H9 (cell line): ENCODE results near the gene OR2V1. TPM values are rescaled to one million over a fixed set of nuclear protein-coding genes. Genes with fewer than 3 reads are reported as not detected.
"Not testable (repeated sequence)": the region's sequence is repeated elsewhere in the genome, so short reads cannot be mapped to it uniquely, and the experiment has no call there.

Experiments used
- DNase-seq: peaks from one replicate; pipeline ENCODE4 v3.0.0-alpha.2; 2017
- H2AFZ ChIP-seq: one replicate; pipeline ENCODE4 v1.6.1; 2013; ENCODE audit warnings: mild to moderate bottlenecking, low read length, control low read depth, moderate library complexity
- H2AK5ac ChIP-seq: 2 replicates; pipeline ENCODE4 v1.6.1; 2013; ENCODE audit warnings: low read length, control low read depth, mixed read lengths; ENCODE audit not compliant: insufficient read length
- H2BK120ac ChIP-seq: one replicate; pipeline ENCODE4 v1.6.1; 2013; ENCODE audit warnings: low read depth, mild to moderate bottlenecking, low read length, control low read depth, inconsistent platforms; ENCODE audit not compliant: poor library complexity, severe bottlenecking
- H2BK12ac ChIP-seq: 2 replicates; pipeline ENCODE4 v1.6.1; 2013; ENCODE audit warnings: low read length, control low read depth, mixed read lengths, low read depth; ENCODE audit not compliant: insufficient read length
- H2BK15ac ChIP-seq: 2 replicates; pipeline ENCODE4 v1.6.1; 2013; ENCODE audit warnings: low read depth, low read length, control low read depth
- H2BK20ac ChIP-seq: one replicate; pipeline ENCODE4 v1.6.1; 2013; ENCODE audit warnings: low read depth, mild to moderate bottlenecking, low read length, control low read depth, inconsistent platforms; ENCODE audit not compliant: poor library complexity, severe bottlenecking
- H2BK5ac ChIP-seq: 2 replicates; pipeline ENCODE4 v1.6.1; 2013; ENCODE audit warnings: low read length, control low read depth, mixed read lengths; ENCODE audit not compliant: insufficient read length
- H3K14ac ChIP-seq: 2 replicates; pipeline ENCODE4 v1.6.1; 2013; ENCODE audit warnings: low read length, control low read depth; ENCODE audit not compliant: insufficient read depth
- H3K18ac ChIP-seq: 2 replicates; pipeline ENCODE4 v1.6.1; 2013; ENCODE audit warnings: low read depth, mild to moderate bottlenecking, mixed read lengths, low read length, control low read depth; ENCODE audit not compliant: insufficient read length
- H3K23ac ChIP-seq: 2 replicates; pipeline ENCODE4 v1.6.1; 2013; ENCODE audit warnings: low read length, control low read depth, mixed read lengths, low read depth; ENCODE audit not compliant: insufficient read length
- H3K23me2 ChIP-seq: 2 replicates; pipeline ENCODE4 v1.6.1; 2013; ENCODE audit warnings: low read depth, mild to moderate bottlenecking, mixed read lengths, low read length, control low read depth; ENCODE audit not compliant: insufficient read length, poor library complexity, severe bottlenecking
- H3K27ac ChIP-seq: 2 replicates; pipeline ENCODE4 v1.5.1; 2013; ENCODE audit warnings: low read length, control low read depth, mixed read lengths, low read depth; ENCODE audit not compliant: insufficient read length
- H3K27me3 ChIP-seq: 2 replicates; pipeline ENCODE4 v1.6.1; 2013; ENCODE audit warnings: low read length, control low read depth, inconsistent platforms; ENCODE audit not compliant: insufficient read depth
- H3K4ac ChIP-seq: 2 replicates; pipeline ENCODE4 v1.6.1; 2013; ENCODE audit warnings: low read depth, mild to moderate bottlenecking, control low read depth, inconsistent platforms, low read length, moderate library complexity
- H3K4me1 ChIP-seq: 2 replicates; pipeline ENCODE4 v1.6.1; 2013; ENCODE audit warnings: low read length, control low read depth, inconsistent platforms; ENCODE audit not compliant: insufficient read depth
- H3K4me2 ChIP-seq: 2 replicates; pipeline ENCODE4 v1.6.1; 2013; ENCODE audit warnings: low read length, control low read depth, mixed read lengths; ENCODE audit not compliant: insufficient read length, insufficient read depth
- H3K56ac ChIP-seq: 2 replicates; pipeline ENCODE4 v1.6.1; 2013; ENCODE audit warnings: low read depth, mild to moderate bottlenecking, mixed read lengths, low read length, control low read depth; ENCODE audit not compliant: insufficient read length
- H3K79me1 ChIP-seq: 2 replicates; pipeline ENCODE4 v1.6.1; 2013; ENCODE audit warnings: low read depth, mild to moderate bottlenecking, moderate library complexity, low read length, control low read depth, inconsistent platforms; ENCODE audit not compliant: insufficient read depth, poor library complexity, severe bottlenecking
- H3K79me2 ChIP-seq: 2 replicates; pipeline ENCODE4 v1.6.1; 2013; ENCODE audit warnings: low read length, control low read depth, inconsistent platforms; ENCODE audit not compliant: insufficient read depth
- H3K9ac ChIP-seq: 2 replicates; pipeline ENCODE4 v1.6.1; 2013; ENCODE audit warnings: low read length, control low read depth, mixed read lengths; ENCODE audit not compliant: insufficient read length; ENCODE audit errors: extremely low read depth
- H3K9me3 ChIP-seq: one replicate; pipeline ENCODE4 v1.6.1; 2013; ENCODE audit warnings: low read depth, low read length, inconsistent platforms; ENCODE audit not compliant: control insufficient read depth
- H3T11ph ChIP-seq: one replicate; pipeline ENCODE4 v1.6.1; 2013; ENCODE audit warnings: mild to moderate bottlenecking, low read length, control low read depth, inconsistent platforms
- H4K20me1 ChIP-seq: one replicate; pipeline ENCODE4 v1.6.1; 2013; ENCODE audit not compliant: control insufficient read depth, insufficient read length, insufficient read depth
- H4K5ac ChIP-seq: 2 replicates; pipeline ENCODE4 v1.6.1; 2013; ENCODE audit warnings: low read depth, mild to moderate bottlenecking, mixed read lengths, low read length, control low read depth; ENCODE audit not compliant: insufficient read length
- H4K8ac ChIP-seq: replicated peaks from 2 replicates; pipeline ENCODE4 v1.6.1; 2013; ENCODE audit warnings: low read length, control low read depth, mixed read lengths, low read depth; ENCODE audit not compliant: insufficient read length
- H4K91ac ChIP-seq: 2 replicates; pipeline ENCODE4 v1.6.1; 2013; ENCODE audit warnings: low read depth, mild to moderate bottlenecking, moderate library complexity, mixed read lengths, low read length, control low read depth; ENCODE audit not compliant: insufficient read length
- H3K27ac Mint-ChIP-seq, 3 experiments: 2 replicates in 2 of 3; 3 replicates in 1 of 3; pipeline ENCODE4 v1.8.0; 2020 to 2021; ENCODE audit warnings: mixed read lengths in 3 of 3, mild to moderate bottlenecking in 1 of 3, moderate library complexity in 1 of 3
- H3K27me3 Mint-ChIP-seq: 2 replicates; pipeline ENCODE4 v1.8.0; 2021; ENCODE audit warnings: low read depth, mild to moderate bottlenecking, moderate library complexity, mixed read lengths
- H3K36me3 Mint-ChIP-seq, 3 experiments: 2 replicates in 2 of 3; 3 replicates in 1 of 3; pipeline ENCODE4 v1.8.0; 2020 to 2021; ENCODE audit warnings: low read depth in 3 of 3, mixed read lengths in 3 of 3; ENCODE audit not compliant: insufficient read depth in 1 of 3
- H3K4me1 Mint-ChIP-seq, 2 experiments: 2 replicates each; pipeline ENCODE4 v1.8.0; 2020; ENCODE audit warnings: mixed read lengths in 2 of 2
- H3K4me3 Mint-ChIP-seq, 2 experiments: 2 replicates in 1 of 2; 3 replicates in 1 of 2; pipeline ENCODE4 v1.8.0; 2020 to 2021; ENCODE audit warnings: mild to moderate bottlenecking in 2 of 2, mixed read lengths in 2 of 2, moderate library complexity in 1 of 2
- H3K9me3 Mint-ChIP-seq, 2 experiments: 2 replicates in 1 of 2; 3 replicates in 1 of 2; pipeline ENCODE4 v1.8.0; 2020; ENCODE audit warnings: mild to moderate bottlenecking in 2 of 2, mixed read lengths in 2 of 2, moderate library complexity in 1 of 2
- WGBS: extraction: QIAGEN DNeasy Blood & Tissue Kit; methylation state at CpG from one replicate; pipeline ENCODE4 v1.1.7; 2013; ENCODE audit warnings: missing lambda C conversion rate, low lambda C conversion rate, mixed read lengths; ENCODE audit not compliant: insufficient read length; ENCODE audit errors: extremely low coverage; 5-methylcytosine and 5-hydroxymethylcytosine counted together
- total RNA-seq: library from RNA; stranded (reverse); gene quantifications from 2 replicates; pipeline ENCODE4 v1.2.1, GENCODE V29; 2021

The OR2V1 gene
- total RNA-seq, 1 experiment from 2014 or later = not detected

DNA sequence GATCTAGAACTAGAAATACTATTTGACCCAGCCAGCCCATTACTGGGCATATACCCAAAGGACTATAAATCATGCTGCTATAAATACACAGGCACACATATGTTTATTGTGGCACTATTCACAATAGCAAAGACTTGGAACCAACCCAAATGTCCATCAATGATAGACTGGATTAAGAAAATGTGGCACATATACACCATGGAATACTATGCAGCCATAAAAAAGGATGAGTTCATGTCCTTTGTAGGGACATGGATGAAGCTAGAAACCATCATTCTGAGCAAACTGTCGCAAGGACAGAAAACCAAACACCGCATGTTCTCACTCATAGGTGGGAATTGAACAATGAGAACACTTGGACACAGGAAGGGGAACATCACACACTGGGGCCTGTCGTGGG, 35.8 kb downstream of the OR2V1 start:
- not testable (repeated sequence) for H3K36me3 Mint-ChIP-seq, H3K18ac ChIP-seq, H3K23ac ChIP-seq, H2BK12ac ChIP-seq, H3K4me3 Mint-ChIP-seq, H3K23me2 ChIP-seq, H2BK5ac ChIP-seq, H3K79me1 ChIP-seq, H3K9ac ChIP-seq, H3K4me1 ChIP-seq, H4K8ac ChIP-seq, H3K27ac Mint-ChIP-seq, H3K9me3 ChIP-seq, H4K20me1 ChIP-seq, H3T11ph ChIP-seq, H2BK120ac ChIP-seq, H3K4me2 ChIP-seq, H3K56ac ChIP-seq, H2BK15ac ChIP-seq, DNase-seq, H3K9me3 Mint-ChIP-seq, H2BK20ac ChIP-seq, H3K4ac ChIP-seq, H3K14ac ChIP-seq, H3K27ac ChIP-seq, H4K91ac ChIP-seq, H3K4me1 Mint-ChIP-seq, H2AFZ ChIP-seq, H3K79me2 ChIP-seq, H2AK5ac ChIP-seq, H4K5ac ChIP-seq
- H3K27me3 Mint-ChIP-seq = peaks cover 16% of the 10 kb centered on the region
- no CpG with 5 or more reads among the region's 3 CpGs for WGBS
- H3K27me3 ChIP-seq = peaks cover 14% of the 10 kb centered on the region
